Measurements from ENCODE around the gene HEPH. TPM values are rescaled to one million over a fixed set of nuclear protein-coding genes. Genes with fewer than 3 reads are reported as not detected.

HEPH gene
- total and polyA plus RNA-seq, 10 of the 15 experiments (the other 5 are each of a cell fraction or from before 2014, with no cell fraction given), result 0.20 to 1.1 (median 0.49) TPM

- TF ChIP-seq ZNF274 (IDR thresholded peaks at IDR 0.05; ENCODE audit: insufficient read depth, insufficient read length), result no peak
- no peak for TF ChIP-seq SMARCA5 (IDR thresholded peaks at IDR 0.05)
- no peak for TF ChIP-seq MEF2B (IDR thresholded peaks at IDR 0.05; ENCODE audit: partially characterized antibody, poor library complexity, severe bottlenecking)
- no peak for TF ChIP-seq SREBF1 (IDR thresholded peaks at IDR 0.05; ENCODE audit: low read length)
- TF ChIP-seq, protein P1, sequence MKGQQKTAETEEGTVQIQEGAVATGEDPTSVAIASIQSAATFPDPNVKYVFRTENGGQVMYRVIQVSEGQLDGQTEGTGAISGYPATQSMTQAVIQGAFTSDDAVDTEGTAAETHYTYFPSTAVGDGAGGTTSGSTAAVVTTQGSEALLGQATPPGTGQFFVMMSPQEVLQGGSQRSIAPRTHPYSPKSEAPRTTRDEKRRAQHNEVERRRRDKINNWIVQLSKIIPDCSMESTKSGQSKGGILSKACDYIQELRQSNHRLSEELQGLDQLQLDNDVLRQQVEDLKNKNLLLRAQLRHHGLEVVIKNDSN (IDR thresholded peaks at IDR 0.05; ENCODE audit: borderline replicate concordance, extremely low read length, insufficient read depth, low read depth, low read length), result no peak
- no peak for TF ChIP-seq POLR2A (IDR thresholded peaks at IDR 0.05; ENCODE audit: low read depth, low read length)
- TF ChIP-seq IKZF2 (IDR thresholded peaks at IDR 0.05), result no peak
- TF ChIP-seq, protein P2, sequence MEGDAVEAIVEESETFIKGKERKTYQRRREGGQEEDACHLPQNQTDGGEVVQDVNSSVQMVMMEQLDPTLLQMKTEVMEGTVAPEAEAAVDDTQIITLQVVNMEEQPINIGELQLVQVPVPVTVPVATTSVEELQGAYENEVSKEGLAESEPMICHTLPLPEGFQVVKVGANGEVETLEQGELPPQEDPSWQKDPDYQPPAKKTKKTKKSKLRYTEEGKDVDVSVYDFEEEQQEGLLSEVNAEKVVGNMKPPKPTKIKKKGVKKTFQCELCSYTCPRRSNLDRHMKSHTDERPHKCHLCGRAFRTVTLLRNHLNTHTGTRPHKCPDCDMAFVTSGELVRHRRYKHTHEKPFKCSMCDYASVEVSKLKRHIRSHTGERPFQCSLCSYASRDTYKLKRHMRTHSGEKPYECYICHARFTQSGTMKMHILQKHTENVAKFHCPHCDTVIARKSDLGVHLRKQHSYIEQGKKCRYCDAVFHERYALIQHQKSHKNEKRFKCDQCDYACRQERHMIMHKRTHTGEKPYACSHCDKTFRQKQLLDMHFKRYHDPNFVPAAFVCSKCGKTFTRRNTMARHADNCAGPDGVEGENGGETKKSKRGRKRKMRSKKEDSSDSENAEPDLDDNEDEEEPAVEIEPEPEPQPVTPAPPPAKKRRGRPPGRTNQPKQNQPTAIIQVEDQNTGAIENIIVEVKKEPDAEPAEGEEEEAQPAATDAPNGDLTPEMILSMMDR (IDR thresholded peaks at IDR 0.05 in 2 of 3, conservative IDR thresholded peaks at IDR 0.05 in 1 of 3; ENCODE audit: control insufficient read depth in 2 of 3, extremely low read depth in 1 of 3, insufficient read depth in 1 of 3, low read depth in 3 of 3, low read length in 3 of 3), result no peak
- no peak for TF ChIP-seq TARDBP (IDR thresholded peaks at IDR 0.05; ENCODE audit: borderline replicate concordance)
- TF ChIP-seq SP1 (IDR thresholded peaks at IDR 0.05; ENCODE audit: low read depth, low read length), result no peak
- no peak for TF ChIP-seq ZNF24 (IDR thresholded peaks at IDR 0.05)
- TF ChIP-seq NR2C2 (IDR thresholded peaks at IDR 0.05; ENCODE audit: borderline replicate concordance, control insufficient read depth, insufficient read length, low read depth), result no peak
- no peak for TF ChIP-seq POU2F2 (IDR thresholded peaks at IDR 0.05; ENCODE audit: borderline replicate concordance, low read depth, low read length)
- no peak for TF ChIP-seq YBX1 (IDR thresholded peaks at IDR 0.05)
- TF ChIP-seq PBX3 (IDR thresholded peaks at IDR 0.05; ENCODE audit: insufficient replicate concordance, low read depth, low read length), result no peak
- TF ChIP-seq ZBTB4 (CRISPR knock-in tag; IDR thresholded peaks at IDR 0.05), result no peak
- TF ChIP-seq TCF12 (IDR thresholded peaks at IDR 0.05; ENCODE audit: low read depth, low read length), result no peak
- TF ChIP-seq KAT2A (conservative IDR thresholded peaks at IDR 0.05; ENCODE audit: control insufficient read depth, low read depth, low read length), result no peak
- no peak for TF ChIP-seq CBX3 (IDR thresholded peaks at IDR 0.05; ENCODE audit: borderline replicate concordance, low read depth)
- Histone ChIP-seq H2AFZ (ENCODE audit: control insufficient read depth, low read depth, low read length) (no peak overlapping the region), H3K4me3 (no peak overlapping the region), H3K9ac (ENCODE audit: control insufficient read depth, insufficient read depth, low read length) (no peak overlapping the region), H3K27ac (ENCODE audit: control insufficient read depth, insufficient read depth) (no peak overlapping the region), H3K4me1 (ENCODE audit: control insufficient read depth, insufficient read depth, low read length) (no peaks in the 10 kb centered on the region), H3K9me3 (replicated peaks; ENCODE audit: control insufficient read depth, insufficient read depth, low read length) (no peaks in the 10 kb centered on the region), H3K4me2 (ENCODE audit: control insufficient read depth, insufficient read depth) (no peak overlapping the region), H3K79me2 (ENCODE audit: control insufficient read depth, insufficient read depth, low read length) (no peaks in the 10 kb centered on the region), H3K27me3 (replicated peaks in 1 of 2; ENCODE audit: control insufficient read depth in 2 of 2, insufficient read depth in 2 of 2, low read length in 1 of 2) (no peaks in the 10 kb centered on the region), H4K20me1 (ENCODE audit: control insufficient read depth, insufficient read depth) (no peaks in the 10 kb centered on the region), H3K36me3 (ENCODE audit: control insufficient read depth in 2 of 2, insufficient read depth in 2 of 2, low read length in 1 of 2) (no peaks in the 10 kb centered on the region)
- in situ Hi-C loops (cut with MboI), result no loop called here
- ChIA-PET RAD21 (ENCODE audit: unreplicated experiment) (no interaction called here), CTCF (no interaction called here), POLR2A (no interaction called here), SMC1A (ENCODE audit: uncharacterized antibody, unreplicated experiment) (interaction anchor here (0.6 kb wide), 1 partner anchor 112 kb away, joined by 3 read pairs; no protein-coding TSS in a partner anchor)
- ATAC-seq (no peak), DNase-seq (ENCODE audit: low read depth, low spot score) (no peak), FAIRE-seq (no peak)
- 13% methylated on average over 1 of the region's 1 CpG for WGBS (ENCODE audit: insufficient coverage, insufficient replicate concordance, low lambda C conversion rate, missing lambda C conversion rate)
- intact Hi-C loops (cut with micrococcal nuclease; ENCODE audit: unreplicated experiment), result no loop called here
- BruUV-seq (replicated peaks), result no TSS peak
Observed at GRCh38 chrX:66255359-66255967, 91.4 kb downstream of the HEPH start.
